A673 (cell line): ENCODE data around the gene RXRA. TPM values are rescaled to one million over a fixed set of nuclear protein-coding genes. Genes with fewer than 3 reads are reported as not detected.
"Not testable (repeated sequence)": the region's sequence is repeated elsewhere in the genome, so short reads cannot be mapped to it uniquely, and the experiment has no call there.

ENCODE experiments used
- BruUV-seq: library from RNA; stranded (reverse); fragments of 400-500 nt; replicated peaks from 2 replicates; lab custom pipeline; 2021; lab: Mats Ljungman, UMichigan
- CTCF ChIA-PET: fragments of 300-600 bp; sonication (Branson Sonifier 250); formaldehyde crosslinking; loops from one replicate; lab custom pipeline; 2022; ENCODE audit warnings: antibody characterized with exemption; lab: Charles Lee
- POLR2A ChIA-PET: fragments of 300-600 bp; sonication (Branson Sonifier 250); formaldehyde crosslinking; loops from one replicate; lab custom pipeline; 2022; ENCODE audit warnings: antibody characterized with exemption; ENCODE audit not compliant: low non-redundant PET; lab: Charles Lee
- DNase-seq: peaks from one replicate; pipeline ENCODE4 v3.0.0-alpha.2; 2015; ENCODE audit warnings: low spot score
- H3K27ac ChIP-seq: fragments of 200-600 bp; sonication (generic); 2 replicates; pipeline ENCODE4 v1.5.1; 2016; ENCODE audit warnings: mixed run types, low read depth, mild to moderate bottlenecking, mixed read lengths, antibody characterized with exemption, low read length; ENCODE audit not compliant: poor library complexity, severe bottlenecking
- H3K27me3 ChIP-seq: fragments of 200-600 bp; sonication (generic); replicated peaks from 2 replicates; pipeline ENCODE4 v1.6.1; 2017; ENCODE audit warnings: mixed run types, low read depth, mild to moderate bottlenecking, mixed read lengths, antibody characterized with exemption, low read length; ENCODE audit not compliant: insufficient read depth, poor library complexity
- H3K36me3 ChIP-seq: fragments of 200-600 bp; sonication (generic); 2 replicates; pipeline ENCODE4 v1.6.1; 2016; ENCODE audit warnings: mixed run types, mild to moderate bottlenecking, mixed read lengths, antibody characterized with exemption, low read length; ENCODE audit not compliant: insufficient read depth, poor library complexity, severe bottlenecking
- H3K4me1 ChIP-seq: fragments of 200-600 bp; sonication (generic); 2 replicates; pipeline ENCODE4 v1.6.1; 2017; ENCODE audit warnings: mixed run types, mild to moderate bottlenecking, mixed read lengths, antibody characterized with exemption, low read length; ENCODE audit not compliant: insufficient read depth, poor library complexity, severe bottlenecking
- H3K4me3 ChIP-seq: fragments of 200-600 bp; sonication (generic); 2 replicates; pipeline ENCODE4 v1.5.1; 2016; ENCODE audit warnings: low read depth, mixed run types, mild to moderate bottlenecking, mixed read lengths, low read length; ENCODE audit not compliant: poor library complexity, severe bottlenecking
- H3K9me3 ChIP-seq: fragments of 200-600 bp; sonication (generic); 2 replicates; pipeline ENCODE4 v1.6.1; 2016; ENCODE audit warnings: mixed run types, low read depth, mild to moderate bottlenecking, mixed read lengths, antibody characterized with exemption, low read length; ENCODE audit not compliant: poor library complexity, severe bottlenecking
- EZH2 ChIP-seq: fragments of 200-600 bp; sonication (generic); IDR thresholded peaks from 2 replicates; pipeline ENCODE4 v1.6.1; 2017; ENCODE audit warnings: borderline replicate concordance, low read depth, mild to moderate bottlenecking, mixed read lengths, antibody characterized with exemption, low read length; ENCODE audit not compliant: poor library complexity, severe bottlenecking
- intact Hi-C: fragments of 100-400 bp; cut with micrococcal nuclease; formaldehyde crosslinking; loops from one replicate; pipeline ENCODE4 v1.10.0; 2022; ENCODE audit not compliant: unreplicated experiment
- total RNA-seq: library from RNA; stranded (reverse); gene quantifications from 2 replicates; pipeline ENCODE4 v1.2.3, GENCODE V29; 2021
- TF ChIP-seq, protein P1 (sequence below): fragments of 300-800, 200-600 bp; sonication (generic); conservative IDR thresholded peaks from 2 replicates; pipeline ENCODE4 v1.5.1; 2017; ENCODE audit warnings: low read depth, mild to moderate bottlenecking, antibody characterized with exemption, low read length, moderate library complexity, mixed read lengths

RXRA gene
- total RNA-seq, 1 experiment from 2014 or later = 54.1 TPM

DNA sequence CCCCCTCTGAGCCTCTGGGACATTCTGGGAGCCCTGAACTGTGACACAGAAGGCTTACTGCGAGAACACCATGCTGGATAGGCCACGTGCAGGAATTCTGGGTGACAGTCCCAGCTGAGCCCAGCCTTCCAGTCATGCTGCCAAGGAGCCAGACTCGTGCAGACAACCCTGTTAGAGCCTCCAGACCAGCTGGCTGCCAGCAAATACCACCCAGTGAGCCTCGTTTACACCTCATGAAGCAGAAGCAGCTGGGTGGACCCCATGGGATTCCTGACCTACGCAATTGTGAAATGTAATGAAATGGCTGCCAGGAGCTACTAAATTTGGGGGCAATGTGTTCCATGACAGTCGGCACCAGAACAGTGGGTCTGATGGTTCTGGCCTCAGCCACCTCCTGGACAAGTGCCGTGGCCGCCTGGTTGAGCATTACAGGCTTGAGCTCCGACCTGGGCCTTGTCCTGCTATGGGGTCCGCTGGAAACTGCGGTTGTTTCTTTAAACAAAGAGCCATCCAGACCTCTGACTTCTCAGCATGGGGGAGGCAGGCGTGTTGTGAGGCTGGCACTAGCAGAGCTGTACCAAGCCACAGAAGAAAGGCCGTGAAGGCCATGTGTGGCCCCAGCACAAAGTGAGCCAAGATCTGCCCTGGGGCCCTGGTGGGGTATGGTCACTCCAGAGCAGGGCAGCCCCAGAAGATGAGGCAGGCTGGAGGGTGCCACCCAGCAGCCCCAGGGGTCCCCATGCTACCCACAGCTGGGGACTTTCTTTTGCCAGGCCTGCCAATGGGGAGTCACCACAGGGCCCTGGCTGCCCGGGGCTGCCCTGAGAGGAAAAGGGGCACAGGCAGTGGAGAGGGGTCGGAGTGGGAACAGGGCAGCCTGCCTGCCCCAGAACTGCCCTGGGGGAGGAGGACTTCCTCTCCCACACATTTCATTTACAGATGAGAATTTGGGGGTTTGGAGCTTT lies 19.3 kb upstream of the RXRA start:
- Histone ChIP-seq H3K27me3 (no peaks in the 10 kb centered on the region), H3K36me3 (no peaks in the 10 kb centered on the region), H3K4me3 (no peak overlapping the region), H3K9me3 (no peaks in the 10 kb centered on the region), H3K4me1 (peaks cover 4% of the 10 kb centered on the region), H3K27ac (no peak overlapping the region)
- TF ChIP-seq, protein P1, sequence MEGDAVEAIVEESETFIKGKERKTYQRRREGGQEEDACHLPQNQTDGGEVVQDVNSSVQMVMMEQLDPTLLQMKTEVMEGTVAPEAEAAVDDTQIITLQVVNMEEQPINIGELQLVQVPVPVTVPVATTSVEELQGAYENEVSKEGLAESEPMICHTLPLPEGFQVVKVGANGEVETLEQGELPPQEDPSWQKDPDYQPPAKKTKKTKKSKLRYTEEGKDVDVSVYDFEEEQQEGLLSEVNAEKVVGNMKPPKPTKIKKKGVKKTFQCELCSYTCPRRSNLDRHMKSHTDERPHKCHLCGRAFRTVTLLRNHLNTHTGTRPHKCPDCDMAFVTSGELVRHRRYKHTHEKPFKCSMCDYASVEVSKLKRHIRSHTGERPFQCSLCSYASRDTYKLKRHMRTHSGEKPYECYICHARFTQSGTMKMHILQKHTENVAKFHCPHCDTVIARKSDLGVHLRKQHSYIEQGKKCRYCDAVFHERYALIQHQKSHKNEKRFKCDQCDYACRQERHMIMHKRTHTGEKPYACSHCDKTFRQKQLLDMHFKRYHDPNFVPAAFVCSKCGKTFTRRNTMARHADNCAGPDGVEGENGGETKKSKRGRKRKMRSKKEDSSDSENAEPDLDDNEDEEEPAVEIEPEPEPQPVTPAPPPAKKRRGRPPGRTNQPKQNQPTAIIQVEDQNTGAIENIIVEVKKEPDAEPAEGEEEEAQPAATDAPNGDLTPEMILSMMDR = no peak
- TF ChIP-seq EZH2 = no peak
- no peak for DNase-seq
- ChIA-PET POLR2A (no interaction called here), CTCF (no interaction called here)
- no TSS peak for BruUV-seq
- intact Hi-C loops = no loop called here

DNA sequence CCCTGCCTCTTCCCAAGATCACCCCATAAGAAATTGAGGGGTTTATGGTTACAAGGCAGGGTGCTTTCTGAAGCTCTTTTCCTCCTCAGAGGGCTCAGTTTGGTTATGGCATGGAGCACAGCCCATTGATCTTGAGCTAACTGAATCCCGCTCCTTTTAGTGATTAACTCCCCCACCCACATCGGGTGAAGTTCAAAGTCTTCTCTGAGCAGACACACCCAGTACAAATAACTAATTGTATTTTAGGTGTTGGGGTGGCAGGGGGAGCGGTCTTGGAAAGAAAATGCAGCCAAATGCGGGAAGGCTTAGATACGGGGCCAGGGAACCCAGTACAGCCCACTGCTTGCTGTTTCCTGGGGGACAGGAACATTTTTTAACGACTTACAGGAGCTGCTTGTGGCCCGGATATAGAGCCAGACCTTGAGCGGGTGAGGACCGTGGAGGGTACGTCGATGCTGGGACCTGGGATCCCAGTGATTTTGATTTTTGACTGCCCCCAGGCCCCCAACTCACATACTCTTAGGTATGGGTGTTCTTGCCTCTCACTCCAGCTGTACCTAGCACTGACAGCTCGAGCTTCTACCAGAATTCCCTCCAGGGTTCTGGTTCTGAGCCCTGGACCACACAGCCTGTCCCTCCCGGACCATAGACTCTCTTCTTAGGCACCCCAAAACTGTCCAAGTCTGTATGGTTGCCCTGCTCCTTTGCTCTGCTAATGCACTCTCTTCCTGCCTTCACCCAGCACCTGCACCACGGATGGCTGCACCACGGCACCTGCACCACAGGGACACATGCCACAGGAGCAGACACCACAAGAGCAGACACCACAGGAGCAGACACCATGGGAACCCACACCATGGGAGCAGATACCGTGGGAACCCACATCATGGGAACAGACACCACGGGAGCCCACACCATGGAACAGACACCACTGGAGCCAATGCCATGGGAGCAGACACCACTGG lies 18.3 kb upstream of the RXRA start:
- no peak for DNase-seq
- Histone ChIP-seq H3K4me1 (peaks cover 4% of the 10 kb centered on the region), H3K9me3 (no peaks in the 10 kb centered on the region), H3K27me3 (no peaks in the 10 kb centered on the region), H3K27ac (no peak overlapping the region), H3K36me3 (no peaks in the 10 kb centered on the region), H3K4me3 (no peak overlapping the region)
- POLR2A ChIA-PET = no interaction called here
- no peak for TF ChIP-seq EZH2
- TF ChIP-seq, protein P1 = no peak
- CTCF ChIA-PET = no interaction called here
- intact Hi-C loops = no loop called here
- no TSS peak for BruUV-seq

DNA sequence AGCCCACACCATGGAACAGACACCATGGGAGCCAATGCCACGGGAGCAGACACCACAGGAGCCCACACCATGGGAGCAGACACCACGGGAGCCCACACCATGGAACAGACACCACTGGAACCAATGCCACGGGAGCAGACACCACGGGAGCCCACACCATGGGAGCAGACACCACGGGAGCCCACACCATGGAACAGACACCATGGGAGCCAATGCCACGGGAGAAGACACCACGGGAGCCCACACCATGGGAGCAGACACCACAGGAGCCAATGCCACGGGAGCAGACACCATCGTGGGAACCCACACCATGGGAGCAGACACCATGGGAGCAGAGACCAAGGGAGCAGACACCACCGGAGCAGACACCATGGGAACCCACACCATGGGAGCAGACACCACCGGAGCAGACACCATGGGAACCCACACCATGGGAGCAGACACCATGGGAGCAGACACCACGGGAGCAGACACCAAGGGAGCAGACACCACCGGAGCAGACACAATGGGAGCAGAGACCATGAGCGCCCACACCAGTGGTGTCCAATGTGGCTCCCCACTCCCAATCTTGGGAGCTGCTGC lies 17.5 kb upstream of the RXRA start:
- H3K36me3 ChIP-seq, BruUV-seq, POLR2A ChIA-PET, CTCF ChIA-PET, H3K27me3 ChIP-seq, H3K9me3 ChIP-seq, H3K27ac ChIP-seq, DNase-seq, intact Hi-C loops, H3K4me1 ChIP-seq, H3K4me3 ChIP-seq: not testable (repeated sequence)
